Testis (tissue), 3 donors: ENCODE measurements around the gene PPP1R17. TPM values are rescaled to one million over a fixed set of nuclear protein-coding genes. Genes with fewer than 3 reads are reported as not detected.

Experiments
- DNase-seq: peaks from one replicate; pipeline ENCODE4 v3.0.0-alpha.2; 2019
- H3K27ac ChIP-seq, 2 donors: fragments of 200-600 bp; sonication (generic); one replicate each; pipeline ENCODE4 v1.5.1; 2019
- H3K27me3 ChIP-seq: fragments of 200-600 bp; sonication (generic); one replicate; pipeline ENCODE4 v1.5.1; 2019
- H3K36me3 ChIP-seq: fragments of 200-600 bp; sonication (generic); one replicate; pipeline ENCODE4 v1.5.1; 2017; ENCODE audit warnings: low read depth; ENCODE audit errors: missing control alignments
- H3K4me1 ChIP-seq: fragments of 200-600 bp; sonication (generic); one replicate; pipeline ENCODE4 v1.5.1; 2019
- H3K4me3 ChIP-seq, 2 donors: fragments of 200-600 bp; sonication (generic); one replicate each; pipeline ENCODE4 v1.5.1; 2017 to 2019
- H3K9me3 ChIP-seq: fragments of 200-600 bp; sonication (generic); one replicate; pipeline ENCODE4 v1.5.1; 2017
- CTCF ChIP-seq, 3 experiments: fragments of 450-650 bp in 2 of 3; fragments of 200-600 bp in 1 of 3; sonication (generic) in 1 of 3; IDR thresholded peaks; one replicate each; pipeline ENCODE4 v1.5.1; 2016 to 2019; ENCODE audit warnings: antibody characterized with exemption in 3 of 3, mild to moderate bottlenecking in 2 of 3, moderate library complexity in 1 of 3
- POLR2A ChIP-seq: fragments of 450-650 bp; IDR thresholded peaks from one replicate; pipeline ENCODE4 v1.6.1; 2017; ENCODE audit warnings: antibody characterized with exemption, mild to moderate bottlenecking, moderate library complexity
- WGBS, 2 donors: methylation state at CpG; one replicate each; pipeline ENCODE4 v1.1.5; 2018; 5-methylcytosine and 5-hydroxymethylcytosine counted together
- intact Hi-C: fragments of 100-400 bp; cut with DNase I; formaldehyde crosslinking; loops from one replicate; pipeline ENCODE4 v1.15.1; 2023; ENCODE audit warnings: low total_unique reads
- polyA plus RNA-seq: library from polyadenylated mRNA; stranded (reverse); fragments of 350-450 nt; fragmentation: Illumina TruSeq; extraction: RNeasy Lipid Tissue Mini Kit (QIAGEN cat#74804); gene quantifications from one replicate; pipeline ENCODE4 v1.2.3, GENCODE V29; 2014; ENCODE audit warnings: low read depth, low replicate concordance; ENCODE audit not compliant: insufficient read depth
- total RNA-seq, 2 donors: library from RNA; depleted of rRNA; stranded (reverse); fragments of >200 nt; gene quantifications; one replicate each; pipeline ENCODE4 v1.2.3, GENCODE V29; 2016

The PPP1R17 gene
- total and polyA plus RNA-seq, 3 donors from 2014 or later: 1.7 to 4.1 (median 2.4) TPM

GRCh38 chr7:31729195-31729804 lies 42.3 kb downstream of the PPP1R17 start:
- no peak for TF ChIP-seq CTCF (IDR thresholded peaks at IDR 0.05)
- no peak for TF ChIP-seq POLR2A
- H3K9me3 ChIP-seq: no peaks in the 10 kb centered on the region
- no peak for DNase-seq
- H3K36me3 ChIP-seq: no peaks in the 10 kb centered on the region
- 60 to 74% methylated on average over 3 of the region's 3 CpGs for WGBS, 2 donors
- H3K27me3 ChIP-seq: no peaks in the 10 kb centered on the region
- H3K4me1 ChIP-seq: no peaks in the 10 kb centered on the region
- intact Hi-C loops: no loop called here
- no peak overlapping the region for H3K27ac ChIP-seq
- no peak overlapping the region for H3K4me3 ChIP-seq

GRCh38 chr7:31734456-31734855 lies 47.4 kb downstream of the PPP1R17 start:
- TF ChIP-seq CTCF (IDR thresholded peaks at IDR 0.05) (no peak), POLR2A (no peak)
- DNase-seq: no peak
- H3K4me1 ChIP-seq: no peaks in the 10 kb centered on the region
- no peaks in the 10 kb centered on the region for H3K9me3 ChIP-seq
- intact Hi-C loops: no loop called here
- no peak overlapping the region for H3K27ac ChIP-seq
- no peaks in the 10 kb centered on the region for H3K27me3 ChIP-seq
- H3K36me3 ChIP-seq: no peaks in the 10 kb centered on the region
- 74% methylated on average over 5 of the region's 5 CpGs for WGBS, 2 donors
- no peak overlapping the region for H3K4me3 ChIP-seq

GRCh38 chr7:31735991-31736982 lies 49.3 kb downstream of the PPP1R17 start:
- H3K9me3 ChIP-seq: no peaks in the 10 kb centered on the region
- H3K27me3 ChIP-seq: no peaks in the 10 kb centered on the region
- no peaks in the 10 kb centered on the region for H3K4me1 ChIP-seq
- intact Hi-C loops: no loop called here
- peak; percentile 73 to 92 (median 85) for TF ChIP-seq CTCF (IDR thresholded peaks at IDR 0.05)
- no peak for TF ChIP-seq POLR2A
- WGBS, 2 donors: 44 to 50% methylated on average over 11 of the region's 11 CpGs
- DNase-seq: peak; percentile 73
- no peak overlapping the region for H3K27ac ChIP-seq
- no peaks in the 10 kb centered on the region for H3K36me3 ChIP-seq
- H3K4me3 ChIP-seq: no peak overlapping the region

- TF ChIP-seq CTCF (IDR thresholded peaks at IDR 0.05) (no peak), POLR2A (no peak)
- no peaks in the 10 kb centered on the region for H3K27me3 ChIP-seq
- H3K36me3 ChIP-seq: no peaks in the 10 kb centered on the region
Observed at GRCh38 chr7:31741852-31742251, 54.8 kb downstream of the PPP1R17 start.

More at GRCh38 chr7:31741852-31742251, 54.8 kb downstream of the PPP1R17 start:
- intact Hi-C loops: no loop called here
- DNase-seq: no peak
- H3K9me3 ChIP-seq: no peaks in the 10 kb centered on the region
- H3K4me1 ChIP-seq: no peaks in the 10 kb centered on the region
- H3K4me3 ChIP-seq: no peak overlapping the region
- H3K27ac ChIP-seq: no peak overlapping the region
- 75 to 78% methylated on average over 4 of the region's 4 CpGs for WGBS, 2 donors
